ENCODE results near the gene TMEM115.

Gene TMEM115

GRCh38 chr3:50355829-50356552 lies 3.3 kb downstream of the TMEM115 start:
- H3K27ac ChIP-seq, result peak overlapping the region in 9 of 21 experiments; percentile 6 to 95 (median 42)
- peak overlapping the region in 1 of 7 experiments; percentile 98 for H3K4me3 ChIP-seq

- Histone ChIP-seq H3K4me3 (no peak overlapping the region), H3K27ac (peak overlapping the region in 2 of 21 experiments; percentile 47 to 94)
These were observed 4.5 kb downstream of the TMEM115 start for GRCh38 chr3:50354850-50355249.

GRCh38 chr3:50354186-50354764 lies 5.0 kb downstream of the TMEM115 start:
- H3K4me3 ChIP-seq, result no peak overlapping the region
- H3K27ac ChIP-seq, result no peak overlapping the region

GRCh38 chr3:50353245-50354004 lies 5.9 kb downstream of the TMEM115 start:
- Histone ChIP-seq H3K4me3 (no peak overlapping the region), H3K27ac (peak overlapping the region in 1 of 21 experiments; percentile 37)

- H3K4me3 ChIP-seq, result no peak overlapping the region
- H3K27ac ChIP-seq, result peak overlapping the region in 1 of 21 experiments; percentile 37
These were observed 6.5 kb downstream of the TMEM115 start for GRCh38 chr3:50352781-50353180.

- H3K27ac ChIP-seq, result peak overlapping the region in 19 of 21 experiments; percentile 82 to 100 (median 92)
- H3K4me3 ChIP-seq, result peak overlapping the region; percentile 34 to 81 (median 60)
These were observed 8.0 kb downstream of the TMEM115 start for GRCh38 chr3:50351323-50351697.

GRCh38 chr3:50350527-50351322 lies 8.6 kb downstream of the TMEM115 start, which contains the start of the genes CYB561D2 and NPRL2:
Gene CYB561D2 (plus strand): TSS chr3:50350862. CDS start chr3:50351434, 572 bp downstream.
Gene NPRL2 (minus strand): TSS chr3:50350775. CDS start chr3:50350652, 123 bp downstream.
- Histone ChIP-seq H3K4me3 (peak within 1 kb of the TSS; percentile 34 to 81 (median 60)), H3K27ac (peak within 1 kb of the TSS; percentile 74 to 100 (median 92))

GRCh38 chr3:50350213-50350526 lies 9.2 kb downstream of the TMEM115 start:
- Histone ChIP-seq H3K27ac (peak overlapping the region; percentile 59 to 100 (median 92)), H3K4me3 (peak overlapping the region; percentile 34 to 81 (median 60))

- H3K4me3 ChIP-seq, result no peak overlapping the region
These were observed 12.0 kb downstream of the TMEM115 start for GRCh38 chr3:50347187-50347813.

GRCh38 chr3:50345586-50346234 lies 13.6 kb downstream of the TMEM115 start, which contains the start of gene ZMYND10:
Gene ZMYND10 (minus strand): TSS chr3:50345732. CDS start chr3:50345579, 153 bp downstream.
- peak within 1 kb of the TSS in 4 of 21 experiments; percentile 23 to 65 (median 52) for H3K27ac ChIP-seq
- peak within 1 kb of the TSS in 6 of 7 experiments; percentile 16 to 37 (median 29) for H3K4me3 ChIP-seq

More at GRCh38 chr3:50347187-50347813, 12.0 kb downstream of the TMEM115 start:
- peak overlapping the region in 2 of 21 experiments; percentile 12 to 28 for H3K27ac ChIP-seq

GRCh38 chr3:50345008-50345407 lies 14.3 kb downstream of the TMEM115 start:
- H3K27ac ChIP-seq, result no peak overlapping the region
- peak overlapping the region in 5 of 7 experiments; percentile 16 to 37 (median 26) for H3K4me3 ChIP-seq

- Histone ChIP-seq H3K4me3 (no peak overlapping the region), H3K27ac (peak overlapping the region in 4 of 21 experiments; percentile 23 to 98 (median 97))
These were observed 16.3 kb downstream of the TMEM115 start for GRCh38 chr3:50342813-50343633.

- Histone ChIP-seq H3K27ac (peak overlapping the region in 11 of 21 experiments; percentile 83 to 98 (median 97)), H3K4me3 (no peak overlapping the region)
These were observed 17.2 kb downstream of the TMEM115 start for GRCh38 chr3:50341996-50342650.

GRCh38 chr3:50341537-50341936 lies 17.8 kb downstream of the TMEM115 start:
- peak overlapping the region in 5 of 7 experiments; percentile 42 to 87 (median 65) for H3K4me3 ChIP-seq
- peak overlapping the region in 20 of 21 experiments; percentile 77 to 98 (median 96) for H3K27ac ChIP-seq

GRCh38 chr3:50340448-50341329 lies 18.6 kb downstream of the TMEM115 start, which contains the start of gene RASSF1:
Gene RASSF1 (minus strand): TSS chr3:50340836. CDS start chr3:50340805, 31 bp downstream.
- Histone ChIP-seq H3K4me3 (peak within 1 kb of the TSS; percentile 42 to 87 (median 61)), H3K27ac (peak within 1 kb of the TSS; percentile 58 to 98 (median 96))

GRCh38 chr3:50340147-50340447 lies 19.2 kb downstream of the TMEM115 start:
- peak overlapping the region; percentile 42 to 87 (median 61) for H3K4me3 ChIP-seq
- H3K27ac ChIP-seq, result peak overlapping the region; percentile 58 to 98 (median 96)
